ENCODE data around the gene PRKCA.

The PRKCA gene

GRCh38 chr17:66407864-66408263 is 105.5 kb downstream of the PRKCA start:
- in situ Hi-C loops (cut with MboI; ENCODE audit: low sequenced_read_pairs) = no loop called here

DNA sequence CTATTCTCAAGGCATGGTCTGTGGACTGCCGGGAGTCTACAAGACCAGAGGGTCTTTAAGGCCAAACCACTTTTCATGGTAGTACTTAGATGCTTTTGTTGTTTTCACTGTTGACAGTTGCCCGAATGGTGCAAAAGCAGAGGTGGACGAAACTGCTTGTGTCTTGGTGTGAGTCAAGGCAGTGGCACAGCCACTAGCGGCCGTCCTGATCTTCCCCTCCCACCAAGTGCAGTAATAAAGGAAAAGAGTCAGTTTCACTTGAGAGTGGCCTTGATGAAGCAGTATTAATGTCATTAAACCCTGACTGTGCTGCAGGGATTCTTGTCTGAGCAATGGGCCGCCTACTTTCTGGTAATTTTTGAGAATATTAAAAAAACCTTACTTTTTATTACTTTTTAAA is 109.1 kb downstream of the PRKCA start:
- in situ Hi-C loops (cut with MboI; ENCODE audit: low sequenced_read_pairs) = no loop called here

DNA sequence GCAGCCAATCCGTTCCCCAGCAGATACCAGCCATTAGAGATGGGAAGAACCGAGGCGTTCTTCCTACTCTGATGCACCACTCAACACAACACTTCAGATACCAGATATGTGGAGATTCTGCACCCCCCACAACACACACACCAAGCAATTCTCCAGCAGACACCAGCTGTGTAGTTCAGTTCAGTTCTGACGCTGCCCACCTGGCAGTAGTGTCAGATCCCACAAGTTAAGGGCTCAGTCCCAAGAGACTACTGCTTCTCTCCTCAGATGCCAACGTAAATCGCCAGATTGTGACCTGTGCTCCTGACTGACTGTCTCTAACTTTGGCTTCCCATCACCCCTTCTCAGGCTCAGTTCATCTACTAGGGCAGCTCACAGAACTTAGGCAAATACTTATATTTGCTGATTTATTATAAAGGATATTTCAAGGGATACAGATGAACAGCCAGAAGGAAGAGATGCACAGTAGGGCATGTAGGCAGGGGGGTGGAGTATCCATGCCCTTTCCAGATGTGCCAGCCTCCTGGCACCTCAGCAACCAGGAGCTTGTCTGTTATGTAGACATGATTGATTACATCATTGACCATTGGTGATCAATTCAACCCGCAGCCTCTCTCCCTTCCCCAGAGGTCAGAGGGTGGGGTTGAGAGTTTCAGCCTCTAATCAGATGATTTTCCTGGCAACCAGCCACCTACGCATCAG is 110.6 kb downstream of the PRKCA start:
- in situ Hi-C loops (cut with MboI; ENCODE audit: low sequenced_read_pairs) = no loop called here

GRCh38 chr17:66413559-66414520 is 111.4 kb downstream of the PRKCA start:
- in situ Hi-C loops (cut with MboI; ENCODE audit: low sequenced_read_pairs) = no loop called here

GRCh38 chr17:66414561-66415175 is 112.3 kb downstream of the PRKCA start:
- in situ Hi-C loops (cut with MboI; ENCODE audit: low sequenced_read_pairs) = no loop called here

DNA sequence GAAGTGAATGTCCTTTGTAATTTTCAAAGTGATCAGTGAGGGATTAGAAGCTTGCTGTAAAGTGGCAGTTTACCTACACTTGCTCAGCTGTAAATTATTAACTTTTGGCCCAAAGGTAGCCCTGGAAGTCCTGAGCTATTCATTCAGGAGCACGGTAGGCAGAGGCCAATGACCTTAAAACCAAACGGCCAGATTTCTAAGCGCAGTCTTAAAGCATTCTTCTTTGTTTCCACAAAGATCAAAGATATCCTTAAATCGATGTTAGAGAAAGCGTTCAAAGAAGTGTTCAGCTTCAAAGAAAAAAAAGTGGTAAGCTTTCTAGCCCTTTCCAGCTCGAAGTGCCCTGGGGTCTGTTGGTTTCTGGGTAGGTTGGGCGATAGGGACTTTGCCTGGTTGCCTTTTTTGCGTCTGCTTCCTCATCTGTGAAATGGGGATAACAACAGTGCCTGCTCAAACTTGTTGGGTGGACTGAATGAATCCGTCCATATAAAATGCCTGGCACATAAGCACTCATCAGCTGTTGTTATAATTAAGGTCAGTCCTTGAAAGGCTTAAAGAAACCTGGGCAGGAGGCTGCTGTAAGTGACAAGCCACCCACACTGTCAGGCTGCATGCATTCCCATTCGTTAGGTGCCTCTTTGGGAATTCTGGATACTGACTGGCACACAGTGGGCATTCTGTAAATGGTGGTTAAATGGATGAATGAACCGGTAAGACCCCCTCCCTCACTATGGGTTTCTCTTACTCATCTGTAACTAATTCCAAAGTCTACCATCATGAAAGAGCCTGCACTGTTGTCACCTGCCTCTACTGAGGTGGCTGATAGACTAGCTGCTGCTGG is 113.2 kb downstream of the PRKCA start:
- in situ Hi-C loops (cut with MboI; ENCODE audit: low sequenced_read_pairs) = no loop called here

GRCh38 chr17:66416207-66416940 is 114.0 kb downstream of the PRKCA start:
- in situ Hi-C loops (cut with MboI; ENCODE audit: low sequenced_read_pairs) = no loop called here

- in situ Hi-C loops (cut with MboI; ENCODE audit: low sequenced_read_pairs) = no loop called here
Measured at GRCh38 chr17:66417300-66417719, 114.9 kb downstream of the PRKCA start.

- in situ Hi-C loops (cut with MboI; ENCODE audit: low sequenced_read_pairs) = no loop called here
Measured at GRCh38 chr17:66420961-66421371, 118.6 kb downstream of the PRKCA start.

- in situ Hi-C loops (cut with MboI; ENCODE audit: low sequenced_read_pairs) = no loop called here
Measured at GRCh38 chr17:66422186-66422585, 119.8 kb downstream of the PRKCA start.

DNA sequence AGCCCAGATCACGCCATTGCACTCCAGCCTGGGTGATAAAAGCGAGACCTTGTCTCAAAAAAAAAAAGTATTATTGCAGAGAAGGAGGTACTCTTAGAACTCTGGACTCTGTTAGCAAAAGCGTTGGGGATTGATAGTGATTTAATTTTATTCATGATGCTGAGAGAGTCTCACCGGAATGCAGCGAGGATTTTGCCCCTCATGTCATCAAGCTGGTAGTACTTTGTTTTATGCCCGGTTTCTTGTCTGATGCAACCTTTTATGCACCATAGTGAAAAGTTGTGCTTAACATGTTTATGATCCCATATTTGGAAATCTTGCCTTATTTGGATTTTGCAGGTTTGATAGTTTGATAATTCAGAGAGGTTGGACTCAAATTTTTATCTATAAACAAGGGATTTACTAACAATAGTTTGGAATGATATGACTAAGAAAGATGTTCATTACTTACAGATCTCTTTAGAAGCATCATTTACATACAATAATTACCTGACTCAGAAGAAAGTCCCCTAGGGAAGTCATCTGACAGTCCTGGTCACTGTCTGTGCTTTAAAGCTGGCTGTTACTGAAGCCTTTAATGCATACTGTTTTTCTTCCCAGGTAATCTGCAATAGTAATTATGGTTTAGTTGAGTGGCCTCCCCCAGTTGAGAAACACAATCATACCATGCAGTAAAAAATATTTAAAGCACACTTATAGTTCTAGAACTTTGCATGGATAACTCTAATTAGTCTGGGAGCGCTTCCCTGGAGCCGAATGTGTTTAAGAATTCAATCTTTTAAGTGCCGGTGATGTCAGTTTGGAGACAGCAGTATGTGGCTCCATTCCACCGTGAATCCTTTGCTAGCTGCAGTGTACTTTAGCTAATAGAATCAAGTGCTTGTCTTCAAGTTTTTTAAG is 120.9 kb downstream of the PRKCA start:
- in situ Hi-C loops (cut with MboI; ENCODE audit: low sequenced_read_pairs) = no loop called here

- in situ Hi-C loops (cut with MboI; ENCODE audit: low sequenced_read_pairs) = no loop called here
Measured at GRCh38 chr17:66425756-66426396, 123.5 kb downstream of the PRKCA start.

GRCh38 chr17:66426397-66427033 is 124.1 kb downstream of the PRKCA start:
- in situ Hi-C loops (cut with MboI; ENCODE audit: low sequenced_read_pairs) = no loop called here

DNA sequence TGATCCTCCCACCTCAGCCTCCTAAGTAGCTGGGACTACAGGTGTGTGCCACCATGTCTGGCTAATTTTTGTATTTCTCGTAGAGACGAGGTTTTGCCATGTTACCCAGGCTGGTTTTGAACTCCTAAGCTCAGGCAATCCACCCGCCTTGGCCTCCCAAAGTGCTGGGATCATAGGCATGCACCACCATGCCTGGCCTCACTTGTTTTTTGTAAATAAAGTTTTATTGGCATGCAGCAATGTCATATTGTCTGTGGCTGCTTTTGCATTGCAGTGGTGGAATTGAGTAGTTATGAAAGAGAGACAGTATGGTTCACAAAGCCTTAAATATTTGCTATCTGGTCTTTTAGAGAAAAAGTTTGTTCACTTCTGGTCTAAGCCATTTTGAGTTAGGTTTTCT is 124.7 kb downstream of the PRKCA start:
- in situ Hi-C loops (cut with MboI; ENCODE audit: low sequenced_read_pairs) = no loop called here

GRCh38 chr17:66429680-66430079 is 127.3 kb downstream of the PRKCA start:
- in situ Hi-C loops (cut with MboI; ENCODE audit: low sequenced_read_pairs) = no loop called here

DNA sequence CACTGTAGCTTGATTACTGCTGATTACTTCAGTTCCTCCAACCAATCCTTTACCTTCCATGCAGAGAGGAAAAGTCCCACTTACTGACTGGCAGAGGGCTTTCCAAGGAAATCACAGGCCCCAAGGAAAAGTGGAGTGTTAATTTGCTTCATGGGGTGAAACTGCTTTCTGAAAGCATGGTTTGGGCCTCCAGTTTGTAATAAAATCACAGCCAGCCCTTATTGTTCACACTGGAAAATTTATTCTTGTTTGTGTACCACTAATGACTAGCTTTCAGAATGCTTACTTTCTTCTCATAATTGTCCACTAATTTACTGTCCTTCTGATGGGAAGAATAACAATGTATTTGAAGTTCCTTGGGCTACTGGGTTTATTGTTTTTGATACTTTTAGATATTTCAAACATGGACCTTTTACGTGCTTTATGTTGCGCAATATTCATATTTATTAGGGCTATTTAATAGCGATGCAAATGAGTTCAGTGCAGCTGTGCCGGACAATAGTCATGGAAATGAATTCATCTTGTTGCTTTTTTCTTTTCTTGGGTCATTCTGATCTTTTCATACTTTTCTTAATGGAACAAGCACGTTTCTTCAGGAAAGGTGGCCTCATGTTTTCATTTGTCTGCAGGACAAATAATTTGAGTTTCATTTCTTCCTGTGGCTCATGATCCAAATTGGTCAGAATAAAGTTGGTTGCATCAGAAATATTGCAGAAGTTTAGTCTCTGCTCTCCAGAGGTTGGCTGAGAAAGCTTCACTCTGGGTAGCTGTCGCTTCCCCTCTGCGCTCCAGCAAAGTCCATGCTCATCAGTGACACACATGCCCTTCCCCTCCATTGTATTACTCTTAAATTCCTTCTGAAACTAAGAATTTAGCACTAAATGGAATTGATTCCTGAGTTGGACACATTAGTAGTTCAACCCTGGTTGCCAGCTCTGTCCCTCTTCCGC is 128.7 kb downstream of the PRKCA start:
- in situ Hi-C loops (cut with MboI; ENCODE audit: low sequenced_read_pairs) = no loop called here

DNA sequence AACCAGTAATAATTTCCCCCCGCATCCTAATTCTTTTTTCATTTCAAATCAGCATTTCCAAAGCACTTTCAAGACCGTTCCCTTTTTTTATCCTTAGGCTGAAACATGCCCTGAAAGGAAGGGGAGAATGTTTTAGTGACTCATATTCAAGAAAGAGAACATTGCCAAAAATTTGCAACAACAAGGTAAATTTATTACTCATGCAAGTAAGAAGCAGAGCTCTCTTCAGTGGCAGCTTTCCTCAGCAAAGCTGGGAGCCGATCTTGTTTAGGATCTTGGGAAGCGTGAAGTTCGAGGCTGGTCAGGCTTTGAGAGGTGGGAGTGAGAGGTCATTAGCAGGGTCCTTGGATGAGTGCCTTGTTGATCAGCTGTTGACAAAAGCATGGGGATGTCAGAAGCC is 129.5 kb downstream of the PRKCA start:
- in situ Hi-C loops (cut with MboI; ENCODE audit: low sequenced_read_pairs) = no loop called here
